GM21390 (cell line): ENCODE data around the gene ELANE.

Source experiments
- ATAC-seq: cut with Tn5 transposase; IDR thresholded peaks from one replicate; pipeline ENCODE4 v1.9.1; 2021; ENCODE audit not compliant: unreplicated experiment

Gene ELANE

DNA sequence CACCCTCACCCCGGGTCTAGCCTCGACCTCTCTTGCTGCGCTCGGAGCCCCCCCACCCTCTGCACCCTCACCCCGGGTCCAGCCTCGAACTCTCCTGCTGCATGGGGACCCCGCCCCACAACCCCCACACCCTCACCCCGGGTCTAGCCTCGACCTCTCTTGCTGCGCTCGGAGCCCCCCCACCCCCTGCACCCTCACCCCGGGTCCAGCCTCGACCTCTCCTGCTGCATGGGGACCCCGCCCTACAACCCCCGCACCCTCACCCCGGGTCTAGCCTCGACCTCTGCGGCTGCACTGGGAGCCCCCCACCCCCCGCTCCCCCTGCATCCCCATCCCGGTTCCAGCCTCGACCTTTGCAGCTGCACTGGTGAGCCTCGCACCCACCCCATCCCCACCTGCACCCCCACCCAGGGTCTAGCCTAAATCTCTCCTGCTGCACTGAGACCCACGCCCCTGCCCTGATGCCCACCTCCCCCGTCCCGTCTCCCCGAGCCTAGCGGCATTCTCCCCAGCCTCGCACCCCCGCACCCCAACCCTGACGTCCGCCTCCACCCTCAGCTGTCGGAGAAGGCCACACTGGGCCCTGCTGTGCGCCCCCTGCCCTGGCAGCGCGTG, 9.1 kb downstream of the ELANE start:
- no peak for ATAC-seq

DNA sequence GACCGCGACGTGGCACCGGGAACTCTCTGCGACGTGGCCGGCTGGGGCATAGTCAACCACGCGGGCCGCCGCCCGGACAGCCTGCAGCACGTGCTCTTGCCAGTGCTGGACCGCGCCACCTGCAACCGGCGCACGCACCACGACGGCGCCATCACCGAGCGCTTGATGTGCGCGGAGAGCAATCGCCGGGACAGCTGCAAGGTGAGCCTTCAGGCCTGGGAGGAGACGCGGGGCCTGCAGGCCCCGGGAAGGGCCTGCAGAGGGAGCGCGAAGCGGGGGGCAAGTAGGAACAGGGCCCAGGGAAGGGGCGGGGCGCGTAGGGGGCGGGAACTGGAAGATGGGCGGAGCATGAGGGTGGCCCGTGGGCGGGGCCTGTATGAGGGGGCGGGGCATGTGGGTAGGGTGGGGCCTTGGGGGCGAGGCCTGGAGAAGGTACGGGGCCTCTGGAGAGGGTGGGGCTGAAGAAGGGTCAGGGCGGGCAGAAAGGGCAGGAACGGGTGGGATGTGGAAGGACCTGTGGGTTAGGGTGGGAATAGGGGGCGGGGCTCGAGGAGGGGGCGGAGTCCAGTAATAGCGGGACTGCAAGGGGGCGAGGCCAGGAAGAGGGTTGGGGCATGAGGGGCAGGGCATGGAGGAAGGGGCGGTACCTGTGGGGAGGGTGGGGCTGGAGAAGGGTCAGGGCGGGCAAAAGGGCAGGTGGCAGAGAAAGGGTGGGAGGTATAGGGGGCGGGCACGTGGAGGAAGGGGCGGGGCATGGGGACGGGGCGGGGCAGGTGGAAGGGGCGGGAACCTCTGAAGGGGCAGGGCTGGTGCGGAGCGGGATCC, 9.9 kb downstream of the ELANE start:
- no peak for ATAC-seq

DNA sequence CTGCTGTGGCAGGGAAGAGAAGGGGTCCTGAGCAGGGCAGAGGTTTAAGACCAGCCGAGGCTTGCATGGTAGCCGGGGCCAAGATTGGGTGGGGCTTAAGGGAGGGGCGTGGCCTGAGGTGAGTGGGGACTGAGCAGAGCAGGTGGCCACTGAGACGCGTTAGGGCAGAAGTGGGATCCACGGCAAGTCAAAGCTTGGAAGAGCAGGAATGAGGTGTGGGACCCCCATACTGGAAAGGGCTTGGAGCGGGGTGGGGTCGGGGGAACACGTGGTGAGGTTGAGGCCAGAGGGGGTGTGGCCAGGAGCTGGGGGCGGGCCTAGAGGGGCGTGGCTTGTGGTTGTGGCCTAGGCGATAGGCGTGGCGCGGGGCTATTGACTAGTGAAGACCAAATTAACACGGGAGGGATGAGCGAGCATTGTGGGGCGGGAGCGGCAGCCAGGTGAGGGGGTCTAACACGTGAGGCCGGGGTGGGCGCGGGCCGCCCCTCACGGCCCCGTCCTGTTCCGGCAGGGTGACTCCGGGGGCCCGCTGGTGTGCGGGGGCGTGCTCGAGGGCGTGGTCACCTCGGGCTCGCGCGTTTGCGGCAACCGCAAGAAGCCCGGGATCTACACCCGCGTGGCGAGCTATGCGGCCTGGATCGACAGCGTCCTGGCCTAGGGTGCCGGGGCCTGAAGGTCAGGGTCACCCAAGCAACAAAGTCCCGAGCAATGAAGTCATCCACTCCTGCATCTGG, 10.6 kb downstream of the ELANE start:
- ATAC-seq: no peak

DNA sequence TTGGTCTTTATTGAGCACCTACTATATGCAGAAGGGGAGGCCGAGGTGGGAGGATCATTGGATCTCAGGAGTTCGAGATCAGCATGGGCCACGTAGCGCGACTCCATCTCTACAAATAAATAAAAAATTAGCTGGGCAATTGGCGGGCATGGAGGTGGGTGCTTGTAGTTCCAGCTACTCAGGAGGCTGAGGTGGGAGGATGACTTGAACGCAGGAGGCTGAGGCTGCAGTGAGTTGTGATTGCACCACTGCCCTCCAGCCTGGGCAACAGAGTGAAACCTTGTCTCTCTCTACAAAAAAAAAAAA, 11.2 kb downstream of the ELANE start:
- no peak for ATAC-seq

DNA sequence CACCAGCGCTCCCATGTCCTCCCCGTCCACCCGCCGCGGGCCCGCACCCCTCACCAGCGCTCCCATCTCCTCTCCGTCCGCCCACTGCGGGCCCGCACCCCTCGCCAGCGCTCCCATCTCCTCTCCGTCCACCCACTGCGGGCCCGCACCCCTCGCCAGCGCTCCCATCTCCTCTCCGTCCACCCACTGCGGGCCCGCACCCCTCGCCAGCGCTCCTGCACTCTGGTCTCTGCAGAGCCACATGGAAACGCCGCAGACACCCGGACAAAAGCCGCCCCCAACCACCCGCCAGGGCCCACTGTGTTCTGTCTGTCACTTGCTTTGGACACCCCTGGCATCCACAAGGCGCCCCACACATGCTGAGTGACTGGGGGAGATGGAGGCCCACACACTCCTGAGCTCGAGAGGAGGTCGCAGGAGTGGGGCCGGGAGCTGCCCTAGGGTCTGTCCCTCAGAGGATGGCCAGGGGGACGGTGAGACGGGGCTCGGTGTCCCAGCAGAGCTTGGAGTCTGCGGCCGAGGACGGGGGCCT, 14.7 kb downstream of the ELANE start:
- ATAC-seq: no peak

DNA sequence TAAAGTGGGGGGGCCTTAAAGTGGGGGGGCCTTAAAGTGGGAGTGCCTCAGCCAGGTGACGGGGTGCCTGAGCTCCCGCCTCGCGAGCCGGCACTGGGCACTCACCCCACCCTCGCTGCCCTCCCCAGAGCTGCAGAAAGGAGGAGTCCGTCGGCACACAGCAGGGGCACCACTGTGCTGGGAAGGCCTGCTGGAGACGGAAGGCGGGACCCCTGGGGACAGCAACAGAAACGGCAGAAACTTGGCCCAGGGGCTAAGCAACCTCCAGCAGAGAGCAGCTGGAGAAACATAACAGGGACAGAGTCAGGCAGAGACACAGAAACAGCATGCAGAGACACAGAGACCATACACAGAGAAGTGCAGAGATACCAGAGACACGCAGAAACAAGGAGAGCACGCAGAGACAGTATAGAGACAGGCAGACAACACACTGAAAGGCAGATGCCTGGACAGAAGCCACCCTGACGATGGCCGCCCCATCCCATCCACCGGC, 15.2 kb downstream of the ELANE start:
- no peak for ATAC-seq

DNA sequence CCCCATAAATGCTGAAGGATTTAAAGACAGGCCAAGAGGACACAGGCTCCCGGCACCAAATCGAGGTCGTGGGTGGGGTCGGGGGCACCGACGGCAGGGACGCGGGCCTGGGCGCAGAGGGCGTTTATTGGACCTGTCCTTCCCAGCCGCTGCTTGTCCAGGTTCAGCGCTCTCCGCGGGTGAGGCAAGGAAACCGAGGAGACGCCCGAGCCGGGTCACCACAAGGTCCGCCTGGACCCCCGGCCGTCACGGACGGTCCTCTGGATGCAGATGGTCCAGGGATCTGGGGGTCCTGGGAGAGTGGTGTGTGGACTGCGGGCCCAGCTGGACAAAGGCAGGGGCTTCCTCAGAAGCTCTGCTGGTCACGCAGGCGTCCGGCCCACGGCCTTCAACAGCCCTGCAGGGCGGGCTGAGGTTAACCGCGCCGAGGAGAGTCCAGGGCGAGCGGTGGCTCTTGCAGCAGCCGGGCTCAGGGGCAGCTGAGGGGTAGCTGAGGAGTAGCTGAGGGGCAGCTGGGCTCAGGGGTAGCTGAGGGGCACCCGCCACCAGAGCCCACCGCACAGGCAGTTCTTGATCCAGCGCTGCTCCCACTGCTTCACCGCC, 15.9 kb downstream of the ELANE start:
- ATAC-seq: no peak

DNA sequence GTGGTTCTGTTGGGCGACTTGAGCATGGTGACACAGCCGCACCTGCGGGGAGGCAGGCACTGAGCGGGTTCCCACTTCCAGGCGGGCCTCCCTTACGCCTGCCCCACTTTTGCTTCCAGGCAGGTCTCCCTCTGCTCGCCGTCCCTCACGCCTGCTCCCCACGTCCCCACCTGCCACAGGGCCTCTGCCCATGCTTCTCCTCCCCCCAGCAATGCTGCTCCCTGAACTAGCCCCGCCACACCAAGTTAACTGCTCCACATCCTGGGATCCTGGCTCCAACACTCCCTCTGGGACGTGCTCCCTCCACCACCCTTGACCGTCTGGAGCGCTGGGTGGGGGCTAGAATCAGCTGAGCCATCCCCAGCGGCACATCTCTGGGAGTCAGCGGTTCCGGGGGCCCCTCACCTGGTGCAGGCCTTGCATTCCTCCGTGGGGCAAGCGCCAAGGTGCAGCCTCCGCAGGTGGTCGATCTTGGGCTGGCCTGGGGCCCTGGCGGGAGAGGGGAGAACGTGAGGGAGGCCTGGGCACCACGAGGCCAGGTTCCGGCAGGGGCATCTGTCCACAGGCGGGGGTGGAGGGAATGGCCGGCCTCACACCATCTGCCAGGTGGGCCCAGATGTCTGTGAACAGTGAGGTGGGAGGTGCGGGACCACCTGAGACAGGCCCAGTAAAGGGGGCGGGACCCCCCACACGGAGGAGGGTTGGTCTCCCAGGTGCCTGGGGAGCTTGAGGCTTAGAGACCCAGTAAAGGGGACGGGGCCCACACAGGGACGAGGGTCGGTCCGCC, 16.5 kb downstream of the ELANE start:
- no peak for ATAC-seq

DNA sequence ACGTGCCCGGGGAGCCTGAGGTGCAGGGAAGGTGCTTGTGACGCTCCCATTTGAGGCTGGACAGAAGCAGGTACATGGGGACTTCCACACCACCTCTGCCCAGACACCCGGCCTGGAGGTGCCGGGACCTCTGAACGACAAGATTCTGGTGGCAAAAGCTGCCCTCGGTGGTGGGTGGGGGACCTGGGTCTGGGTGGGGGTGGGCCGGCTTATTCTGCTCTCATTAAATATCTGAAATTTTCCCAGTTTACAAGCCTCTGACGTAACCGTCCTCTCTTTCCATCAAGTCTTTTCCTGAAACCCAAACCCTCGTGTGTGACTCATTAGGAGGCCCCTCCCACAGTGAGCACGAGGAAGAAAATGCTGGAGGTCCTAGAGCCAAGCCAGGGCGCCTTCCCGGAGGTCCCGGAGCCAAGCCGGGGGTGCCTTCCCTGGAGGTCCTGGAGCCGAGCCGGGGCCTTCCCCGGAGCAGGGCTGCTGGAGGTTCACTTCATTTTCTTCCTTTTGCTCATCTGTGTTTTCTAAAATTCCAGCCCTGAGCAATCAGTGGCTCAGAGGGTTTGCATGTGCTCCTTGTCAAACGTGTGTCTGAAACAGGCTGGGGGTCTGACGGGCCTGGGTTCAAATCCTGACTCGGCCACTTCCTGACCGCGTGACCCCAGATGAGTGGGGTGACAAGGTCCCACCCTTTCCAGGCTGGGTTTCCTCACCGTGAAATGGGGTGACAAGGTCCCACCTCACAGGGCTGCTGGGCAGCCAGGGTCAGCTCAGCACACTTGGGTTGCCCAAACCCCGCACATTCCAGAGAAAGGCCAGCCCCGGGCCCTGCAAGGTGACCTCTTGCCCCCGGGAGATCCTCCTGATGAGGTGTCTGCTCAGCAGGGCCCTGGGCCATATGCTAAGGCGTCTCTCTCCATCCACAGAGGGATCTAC, 17.4 kb downstream of the ELANE start:
- no peak for ATAC-seq

DNA sequence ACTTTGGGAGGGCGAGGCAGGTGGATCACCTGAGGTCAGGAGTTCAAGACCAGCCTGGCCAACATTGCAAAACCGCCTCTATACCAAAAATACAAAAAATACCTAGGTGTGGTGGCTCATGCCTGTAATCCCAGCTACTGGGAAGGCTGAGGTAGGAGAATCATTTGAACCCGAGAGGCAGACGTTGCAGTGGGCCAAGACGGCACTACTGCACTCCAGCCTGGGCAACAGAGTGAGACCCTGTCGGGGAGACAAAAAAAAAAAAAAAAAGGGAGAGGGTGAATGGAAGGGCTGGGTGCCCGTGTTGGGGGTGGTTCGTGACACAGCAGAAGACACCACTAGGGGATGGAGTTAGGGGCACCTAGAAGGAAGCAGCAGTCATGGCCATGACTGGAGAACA, 18.2 kb downstream of the ELANE start:
- ATAC-seq: no peak

DNA sequence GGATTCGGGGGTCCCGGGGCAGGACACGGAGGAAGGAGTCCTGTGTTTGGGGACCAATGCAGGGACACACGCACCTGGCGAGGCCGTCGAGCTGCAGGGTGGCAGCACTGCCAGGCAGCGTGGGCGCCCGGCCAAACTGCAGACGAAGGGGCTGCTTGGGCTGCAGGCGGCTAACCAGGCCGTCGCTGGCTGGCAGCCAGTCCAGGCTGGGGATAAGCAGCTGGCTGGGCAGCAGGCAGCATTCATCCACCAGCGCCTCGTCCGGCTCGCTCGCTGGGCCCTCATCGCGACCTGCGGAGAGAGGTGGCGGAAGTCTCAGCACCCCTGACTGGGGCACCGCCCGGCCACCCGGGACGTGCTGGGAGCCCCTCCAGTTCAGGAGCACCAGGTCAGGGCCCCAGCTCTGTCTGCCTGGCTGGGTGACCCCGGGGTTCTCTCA, 18.9 kb downstream of the ELANE start:
- no peak for ATAC-seq

DNA sequence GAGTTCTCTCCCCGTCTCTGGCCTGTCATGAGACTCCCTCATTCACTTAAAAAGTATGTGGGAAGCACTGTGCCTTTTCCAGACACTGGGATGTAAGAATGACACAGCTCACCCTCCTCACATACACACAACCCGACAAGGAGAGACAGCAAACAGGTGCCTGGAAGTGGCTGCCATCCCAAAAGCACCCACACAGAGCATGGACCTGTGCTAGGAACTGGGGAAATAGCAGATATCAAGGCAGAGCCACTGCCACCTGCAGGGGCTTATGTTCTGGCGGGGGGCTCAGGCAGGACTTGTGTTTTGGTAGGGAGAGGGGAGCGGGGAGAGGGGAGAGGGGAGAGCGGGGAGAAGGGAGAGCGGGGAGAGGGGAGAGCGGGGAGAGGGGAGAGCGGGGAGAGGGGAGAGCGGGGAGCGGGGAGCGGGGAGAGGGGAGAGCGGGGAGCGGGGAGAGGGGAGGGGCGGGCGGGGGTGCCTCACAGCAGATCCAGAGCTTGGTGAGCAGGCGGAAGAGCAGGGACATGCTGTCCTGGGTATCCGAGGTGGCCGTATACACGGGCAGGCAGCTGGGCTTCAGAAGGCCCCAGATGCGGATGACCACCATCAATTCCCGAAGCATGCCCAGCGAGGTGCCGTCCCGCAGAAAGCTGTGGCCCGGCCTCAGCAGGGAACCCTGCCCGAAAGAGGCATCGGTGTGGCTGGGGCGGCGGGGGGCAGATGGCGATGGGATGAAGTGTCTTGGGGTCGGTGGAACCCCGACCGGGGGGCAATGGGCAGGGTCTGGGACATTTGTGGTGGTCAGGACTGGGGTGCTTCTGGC, 19.6 kb downstream of the ELANE start:
- ATAC-seq: no peak

DNA sequence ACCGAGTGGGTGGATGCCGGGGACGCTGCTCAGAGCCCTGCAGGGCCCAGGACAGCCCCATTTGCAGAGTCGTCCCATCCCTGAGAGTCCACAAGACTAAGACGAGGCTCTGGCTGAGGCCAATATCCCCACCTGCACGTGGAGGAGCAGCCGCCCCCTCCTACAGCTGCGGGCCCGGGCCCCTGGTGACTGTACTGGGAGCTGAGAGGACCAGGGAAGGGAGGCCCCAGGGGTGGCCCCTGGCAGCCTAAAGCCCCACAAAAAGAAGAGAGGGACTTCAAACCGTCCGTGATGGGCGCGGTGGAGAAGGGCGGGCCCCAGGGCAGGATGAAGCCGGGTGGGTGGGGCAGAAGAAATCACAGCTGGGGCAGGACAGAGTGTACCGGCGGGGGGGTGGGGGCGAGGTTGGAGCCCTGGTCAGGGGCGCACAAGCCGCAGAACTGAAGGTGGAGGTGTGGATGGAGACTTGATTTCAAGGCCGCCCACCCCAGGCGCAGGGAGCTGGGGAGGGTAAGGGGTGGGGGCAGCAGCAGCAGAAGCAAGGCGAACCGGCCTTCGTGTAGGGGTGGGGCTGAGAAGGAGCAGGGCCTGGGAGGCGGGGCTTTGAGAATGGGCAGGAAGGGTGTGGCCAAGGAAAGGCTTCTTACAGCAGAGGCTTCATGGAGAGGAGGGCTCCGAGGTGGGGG, 20.3 kb downstream of the ELANE start:
- no peak for ATAC-seq

DNA sequence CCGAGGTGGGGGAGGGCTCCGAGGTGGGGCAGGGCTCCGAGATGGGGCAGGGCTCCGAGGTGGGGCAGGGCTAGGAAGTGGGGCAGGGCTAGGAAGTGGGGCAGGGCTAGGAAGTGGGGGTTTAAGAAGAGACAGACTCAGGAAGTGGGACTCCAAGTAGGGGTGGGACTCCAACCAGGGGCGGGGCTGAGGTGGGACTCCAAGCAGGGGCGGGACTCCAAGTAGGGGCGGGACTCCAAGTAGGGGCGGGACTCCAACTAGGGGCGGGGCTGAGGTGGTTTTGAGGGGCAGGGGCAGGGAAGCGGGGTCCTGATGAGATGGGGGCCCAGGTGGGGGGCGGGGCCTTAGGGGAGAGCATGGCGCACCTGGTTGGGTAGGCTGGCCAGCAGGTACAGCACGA, 21.0 kb downstream of the ELANE start:
- no peak for ATAC-seq

DNA sequence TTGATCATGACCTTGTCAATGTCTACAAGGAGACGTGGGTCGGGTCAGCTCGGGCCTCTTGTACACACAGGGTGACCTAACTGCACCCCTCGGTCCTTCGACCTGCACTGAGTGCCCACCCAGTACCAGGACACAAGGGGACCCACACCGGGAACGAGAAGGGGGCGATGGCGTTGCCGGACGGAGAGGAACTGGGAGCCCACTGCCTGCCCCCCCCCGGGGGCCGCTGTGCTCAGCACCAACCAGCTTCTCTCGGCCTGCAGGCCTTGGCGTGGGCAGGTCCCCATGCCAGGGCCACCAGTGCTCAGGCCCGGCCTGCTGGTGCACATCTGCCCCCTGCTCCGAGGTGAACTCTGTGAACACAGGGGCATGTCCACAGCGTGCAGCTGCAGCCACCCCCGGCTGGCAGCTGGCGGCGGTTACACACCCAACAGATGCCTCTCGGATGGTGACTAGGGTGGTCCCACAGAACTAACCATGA, 21.5 kb downstream of the ELANE start:
- ATAC-seq: no peak

DNA sequence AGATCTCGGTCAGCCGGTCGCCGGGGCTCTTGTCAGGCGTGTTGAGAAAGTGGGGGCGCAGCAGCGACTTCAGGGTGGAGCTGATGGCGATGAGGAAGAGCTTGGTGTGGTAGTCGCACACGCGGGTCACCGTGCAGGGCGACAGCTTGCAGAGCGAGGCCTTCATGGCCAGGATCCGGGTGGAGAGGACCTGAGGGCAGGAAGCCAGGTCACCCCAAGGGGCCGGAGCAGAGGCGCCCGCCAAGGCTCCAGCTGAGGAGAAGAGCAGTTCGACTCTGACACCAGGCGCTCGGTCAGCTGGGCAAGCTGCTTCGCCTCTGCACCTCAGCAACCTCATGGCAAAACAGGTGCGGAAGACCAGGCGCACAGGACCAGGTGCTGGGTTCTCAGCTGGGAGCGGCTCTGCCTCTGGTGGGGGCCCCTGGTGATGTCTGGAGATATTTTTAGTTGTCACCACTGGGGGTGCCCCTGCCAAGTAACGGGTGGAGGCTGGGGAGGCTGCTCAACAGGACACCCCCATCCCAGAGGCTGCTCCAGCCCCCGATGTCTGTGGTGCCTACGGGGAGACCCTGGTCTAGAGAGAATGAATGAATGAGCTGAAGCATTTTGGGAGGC, 23.3 kb downstream of the ELANE start:
- no peak for ATAC-seq

DNA sequence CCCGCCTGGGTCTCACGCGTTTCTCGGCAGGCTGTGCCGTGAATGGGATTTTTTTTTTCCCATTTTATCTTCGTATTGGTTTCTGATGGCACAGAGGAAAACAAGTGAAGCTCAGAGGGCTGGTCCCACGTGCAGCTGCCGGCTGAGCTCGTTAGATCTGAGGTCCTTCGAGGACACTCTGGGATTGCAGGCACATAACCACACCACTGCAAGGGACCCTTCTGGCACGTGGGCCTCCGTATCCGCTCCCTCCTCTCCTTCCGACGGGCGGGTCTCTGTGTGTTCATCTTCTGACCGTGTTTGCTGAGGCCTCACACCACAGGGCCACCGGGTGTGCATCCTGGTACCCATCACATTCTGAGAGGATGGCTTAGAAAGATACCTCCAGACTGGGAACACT, 24.0 kb downstream of the ELANE start:
- ATAC-seq: no peak
